Mucosa of descending colon (tissue), 3 donors: ENCODE measurements around the gene IGLL1. TPM values are rescaled to one million over a fixed set of nuclear protein-coding genes. Genes with fewer than 3 reads are reported as not detected.

Source experiments
- ATAC-seq: fragments of 200-7000 bp; cut with Tn5 transposase; one replicate; pipeline ENCODE4 v1.9.1; 2020; ENCODE audit warnings: mild to moderate bottlenecking, moderate library complexity
- DNase-seq, 3 donors: peaks; one replicate each; pipeline ENCODE4 v3.0.0-alpha.2; 2020
- H3K36me3 ChIP-seq: fragments of 200-600 bp; one replicate; pipeline ENCODE4 v1.8.0; 2021; ENCODE audit warnings: low read depth, mild to moderate bottlenecking
- H3K4me1 ChIP-seq: fragments of 200-600 bp; one replicate; pipeline ENCODE4 v1.8.0; 2021; ENCODE audit warnings: low read depth, mild to moderate bottlenecking
- H3K4me3 ChIP-seq: fragments of 200-600 bp; one replicate; pipeline ENCODE4 v1.8.0; 2021; ENCODE audit warnings: mild to moderate bottlenecking
- H3K9me3 ChIP-seq: fragments of 200-600 bp; one replicate; pipeline ENCODE4 v1.8.0; 2021; ENCODE audit warnings: mild to moderate bottlenecking
- intact Hi-C, 2 donors: fragments of 100-400 bp; cut with DNase I in 1 of 2; cut with micrococcal nuclease in 1 of 2; formaldehyde crosslinking; loops; one replicate each; pipeline versions ENCODE4 v1.11.0 to v1.11.1; 2022; cut with DNase I, micrococcal nuclease
- total RNA-seq, 3 donors: library from RNA; stranded (reverse); fragmentation: NEBNext Ultra II Directional in 2 of 3; extraction: Animal tissue kit (Norgen Biotek cat#: 25700) in 2 of 3; gene quantifications; one replicate each; pipeline versions ENCODE4 v1.2.1 to v1.2.4, GENCODE V29; 2021 to 2023
- TF ChIP-seq, protein P1 (sequence below): fragments of 200-600 bp; IDR thresholded peaks from one replicate; pipeline ENCODE4 v1.8.0; 2022; ENCODE audit warnings: antibody characterized with exemption, mild to moderate bottlenecking
- donor health status: DM: no; HTN: no; CAD: no; lungs with moderate emphysema.
- donor health status: DM: no; HTN: no; CAD: no.
- donor health status: DM: no; HTN: yes; CAD: no.

The IGLL1 gene
- total RNA-seq, 3 donors from 2014 or later: not detected

DNA sequence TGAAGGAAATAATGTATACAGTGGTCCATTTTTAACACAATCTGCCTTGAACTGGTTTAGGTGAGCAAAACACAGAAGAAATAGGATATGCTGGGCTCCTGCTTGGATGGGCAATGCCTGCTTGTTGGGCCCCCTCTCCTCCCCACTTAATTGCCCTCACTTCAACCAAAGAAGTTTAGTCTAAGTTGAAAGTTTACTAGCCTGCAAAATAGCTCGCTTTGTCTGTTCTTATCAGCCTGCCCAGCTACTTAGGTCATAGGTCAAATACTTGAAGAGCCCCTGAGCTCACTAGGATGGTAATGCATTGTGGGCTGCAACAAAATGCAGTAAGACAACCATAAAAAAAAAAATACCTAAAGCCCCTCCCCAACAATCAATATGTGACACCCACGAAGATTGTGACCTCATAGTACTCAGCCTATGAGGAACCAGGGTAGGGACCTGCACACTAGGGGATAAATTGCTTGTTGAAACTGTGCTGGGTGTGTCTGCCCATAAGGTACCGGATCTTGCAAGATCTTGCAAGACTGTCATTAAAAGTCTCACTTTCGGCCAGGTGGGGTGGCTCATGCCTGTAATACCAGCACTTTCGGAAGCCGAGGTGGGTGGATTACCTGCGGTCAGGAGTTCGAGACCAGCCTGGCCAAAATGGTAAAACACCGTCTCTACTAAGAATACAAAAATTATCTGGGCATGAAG, 41.1 kb upstream of the IGLL1 start:
- peak in 1 of 3 donors; percentile 26 for DNase-seq
- Histone ChIP-seq H3K4me3 (no peak overlapping the region), H3K9me3 (no peaks in the 10 kb centered on the region), H3K4me1 (no peaks in the 10 kb centered on the region), H3K36me3 (no peaks in the 10 kb centered on the region)
- ATAC-seq: peak; percentile 62
- TF ChIP-seq, protein P1, sequence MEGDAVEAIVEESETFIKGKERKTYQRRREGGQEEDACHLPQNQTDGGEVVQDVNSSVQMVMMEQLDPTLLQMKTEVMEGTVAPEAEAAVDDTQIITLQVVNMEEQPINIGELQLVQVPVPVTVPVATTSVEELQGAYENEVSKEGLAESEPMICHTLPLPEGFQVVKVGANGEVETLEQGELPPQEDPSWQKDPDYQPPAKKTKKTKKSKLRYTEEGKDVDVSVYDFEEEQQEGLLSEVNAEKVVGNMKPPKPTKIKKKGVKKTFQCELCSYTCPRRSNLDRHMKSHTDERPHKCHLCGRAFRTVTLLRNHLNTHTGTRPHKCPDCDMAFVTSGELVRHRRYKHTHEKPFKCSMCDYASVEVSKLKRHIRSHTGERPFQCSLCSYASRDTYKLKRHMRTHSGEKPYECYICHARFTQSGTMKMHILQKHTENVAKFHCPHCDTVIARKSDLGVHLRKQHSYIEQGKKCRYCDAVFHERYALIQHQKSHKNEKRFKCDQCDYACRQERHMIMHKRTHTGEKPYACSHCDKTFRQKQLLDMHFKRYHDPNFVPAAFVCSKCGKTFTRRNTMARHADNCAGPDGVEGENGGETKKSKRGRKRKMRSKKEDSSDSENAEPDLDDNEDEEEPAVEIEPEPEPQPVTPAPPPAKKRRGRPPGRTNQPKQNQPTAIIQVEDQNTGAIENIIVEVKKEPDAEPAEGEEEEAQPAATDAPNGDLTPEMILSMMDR: no peak
- intact Hi-C loops: no loop called here

DNA sequence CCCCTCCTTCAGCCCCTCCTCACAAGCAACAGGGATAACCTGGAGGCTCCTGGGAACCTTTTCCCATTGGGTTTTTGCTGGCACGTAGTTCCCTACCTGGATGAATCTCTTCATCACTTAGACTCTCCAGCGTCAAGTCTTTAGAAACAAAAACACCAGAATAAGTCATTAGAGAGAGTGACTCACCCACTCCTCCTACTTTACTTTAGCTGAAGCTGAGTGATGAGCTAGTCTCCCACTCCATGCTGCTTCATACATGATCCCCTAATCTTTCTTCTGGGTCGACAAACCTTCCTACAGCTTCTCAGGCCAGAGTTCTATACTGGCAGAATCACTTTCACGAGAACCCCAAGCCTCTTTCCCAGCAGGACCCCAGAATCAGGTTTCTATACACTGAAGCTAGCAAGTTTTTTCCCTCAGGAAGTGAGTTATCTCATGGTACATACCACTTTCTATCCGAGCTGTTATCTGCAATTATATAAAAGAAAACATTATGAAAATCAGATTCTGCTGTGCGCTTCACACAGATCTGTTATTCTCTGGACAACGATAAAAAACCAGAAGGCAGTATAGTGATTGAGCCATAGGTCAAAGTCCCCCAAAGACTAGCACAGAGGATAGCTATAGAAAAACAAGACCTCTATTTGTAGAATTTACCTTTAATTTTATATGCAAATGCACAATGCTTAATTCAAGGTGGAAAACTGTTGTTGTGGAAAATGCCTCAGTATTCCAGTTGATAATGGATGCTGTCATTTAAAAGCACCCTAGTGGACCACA, 33.3 kb upstream of the IGLL1 start:
- intact Hi-C loops: no loop called here

DNA sequence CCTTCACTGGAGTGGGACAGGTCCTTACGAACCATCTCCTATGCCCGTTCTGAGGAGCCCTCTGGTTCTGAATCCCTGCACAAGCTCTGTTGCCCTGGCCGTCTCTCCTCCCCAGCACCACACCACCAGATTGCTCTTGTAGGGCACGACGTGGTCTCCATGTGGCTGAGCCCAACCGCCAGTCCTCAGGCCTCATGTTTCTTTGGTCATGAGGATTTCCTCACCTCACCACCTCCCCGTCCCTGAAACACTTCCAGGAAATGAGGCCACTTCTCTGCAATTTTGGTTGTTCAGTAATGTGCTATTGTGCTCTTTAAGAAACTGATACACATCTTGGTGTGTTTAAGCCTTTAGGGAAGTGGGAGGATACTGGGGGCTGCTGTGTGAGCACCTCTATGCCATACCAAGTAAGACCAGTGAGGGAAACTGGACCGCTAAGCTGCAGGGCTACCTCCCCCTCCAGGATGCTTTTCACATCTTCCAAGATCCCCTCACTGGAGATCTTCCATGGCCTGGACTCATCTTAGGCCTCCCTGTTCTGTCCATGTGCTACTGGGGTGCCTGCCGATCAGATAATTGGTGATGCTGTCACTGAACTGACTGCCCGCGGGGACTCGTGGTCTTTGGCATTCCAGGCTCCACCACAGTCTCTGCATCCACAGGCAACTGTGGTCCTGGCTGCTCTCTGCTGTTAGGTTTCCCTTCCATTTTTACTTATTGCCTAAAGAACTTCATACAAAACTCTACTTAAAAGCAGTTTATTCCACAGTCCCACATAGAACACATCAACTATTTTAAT, 30.1 kb upstream of the IGLL1 start:
- TF ChIP-seq, protein P1: no peak

More for the DNA sequence above, 33.3 kb upstream of the IGLL1 start:
- no peak overlapping the region for H3K4me3 ChIP-seq
- H3K36me3 ChIP-seq: no peaks in the 10 kb centered on the region
- H3K9me3 ChIP-seq: no peaks in the 10 kb centered on the region
- H3K4me1 ChIP-seq: no peaks in the 10 kb centered on the region
- TF ChIP-seq, protein P1: no peak
- DNase-seq: no peak
- ATAC-seq: no peak

DNA sequence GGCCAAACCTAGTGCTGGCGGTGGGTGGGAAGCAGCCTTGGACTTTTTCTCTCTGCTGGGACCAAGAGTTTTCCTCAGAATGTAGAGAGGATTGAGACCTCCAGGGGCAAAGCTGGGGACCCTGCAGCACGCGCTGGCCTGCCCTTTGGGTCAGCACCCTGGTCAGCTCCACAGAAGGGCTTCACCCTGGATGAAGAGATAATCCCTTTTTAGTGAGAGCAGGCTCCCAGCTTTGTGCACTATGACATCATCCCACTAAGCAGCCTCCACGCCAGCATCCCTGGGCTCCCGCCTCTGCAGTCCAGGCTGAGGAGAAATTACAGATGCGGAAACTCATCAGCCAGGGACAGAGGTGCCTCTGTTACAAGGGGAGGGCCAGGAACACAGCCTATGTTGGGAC, 28.5 kb upstream of the IGLL1 start:
- no peaks in the 10 kb centered on the region for H3K36me3 ChIP-seq
- DNase-seq (no peak), ATAC-seq (no peak)
- TF ChIP-seq, protein P1: no peak
- H3K9me3 ChIP-seq: no peaks in the 10 kb centered on the region
- no peaks in the 10 kb centered on the region for H3K4me1 ChIP-seq
- H3K4me3 ChIP-seq: no peak overlapping the region
- intact Hi-C loops: no loop called here

More for the DNA sequence above, 30.1 kb upstream of the IGLL1 start:
- DNase-seq (no peak), ATAC-seq (no peak)
- intact Hi-C loops: no loop called here
- H3K36me3 ChIP-seq: no peaks in the 10 kb centered on the region
- no peaks in the 10 kb centered on the region for H3K9me3 ChIP-seq
- H3K4me3 ChIP-seq: no peak overlapping the region
- no peaks in the 10 kb centered on the region for H3K4me1 ChIP-seq

DNA sequence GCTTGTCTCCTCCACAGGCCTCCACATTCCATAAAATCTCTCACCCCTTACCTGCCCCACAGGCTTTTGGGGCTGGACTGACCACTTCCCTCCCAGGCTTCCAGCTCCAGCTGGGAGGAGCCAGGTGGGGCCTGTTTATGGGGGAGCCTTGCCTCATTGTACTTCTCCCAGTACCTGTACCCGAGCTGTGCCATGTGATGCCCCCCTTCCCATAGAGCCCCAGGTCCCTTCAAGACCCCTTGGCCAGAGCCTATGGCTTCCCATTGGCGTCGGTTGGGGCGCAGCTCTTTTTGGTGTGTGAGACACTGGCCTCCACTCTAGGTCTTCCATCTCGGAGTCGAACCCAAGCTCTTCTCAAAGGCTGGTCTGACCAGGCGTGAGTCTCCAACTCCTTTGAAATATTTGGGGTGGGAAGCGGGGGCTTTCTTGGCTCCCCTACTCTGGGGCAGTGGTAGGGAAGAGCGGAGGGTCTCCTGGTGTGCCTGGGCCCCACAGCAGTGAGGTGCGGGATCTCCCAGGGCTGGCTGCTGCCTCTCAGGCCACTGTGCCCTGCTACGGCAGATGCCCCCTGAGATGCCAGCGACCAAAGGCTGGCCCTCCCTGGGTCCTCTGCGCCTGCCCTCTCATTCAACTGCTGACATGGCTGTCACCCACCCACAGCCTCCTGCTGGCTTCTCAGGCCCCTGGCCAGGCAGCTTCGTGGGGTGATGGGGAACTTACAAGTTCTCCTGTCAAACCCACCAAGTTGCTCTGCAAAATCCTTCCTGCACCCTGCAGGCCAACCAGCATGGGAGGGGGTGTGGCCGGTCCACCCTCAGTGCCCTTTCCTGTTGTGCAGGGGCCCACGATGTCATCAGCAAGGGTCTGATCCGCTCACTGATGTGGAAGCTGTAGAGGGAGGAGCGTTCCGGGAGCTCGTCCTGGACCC, 26.4 kb upstream of the IGLL1 start:
- Histone ChIP-seq H3K4me3 (no peak overlapping the region), H3K9me3 (no peaks in the 10 kb centered on the region), H3K36me3 (no peaks in the 10 kb centered on the region), H3K4me1 (no peaks in the 10 kb centered on the region)
- ATAC-seq (no peak), DNase-seq (no peak)
- TF ChIP-seq, protein P1: no peak
- intact Hi-C loops: no loop called here
